ENCODE data around the gene CLDN15.

The CLDN15 gene

DNA sequence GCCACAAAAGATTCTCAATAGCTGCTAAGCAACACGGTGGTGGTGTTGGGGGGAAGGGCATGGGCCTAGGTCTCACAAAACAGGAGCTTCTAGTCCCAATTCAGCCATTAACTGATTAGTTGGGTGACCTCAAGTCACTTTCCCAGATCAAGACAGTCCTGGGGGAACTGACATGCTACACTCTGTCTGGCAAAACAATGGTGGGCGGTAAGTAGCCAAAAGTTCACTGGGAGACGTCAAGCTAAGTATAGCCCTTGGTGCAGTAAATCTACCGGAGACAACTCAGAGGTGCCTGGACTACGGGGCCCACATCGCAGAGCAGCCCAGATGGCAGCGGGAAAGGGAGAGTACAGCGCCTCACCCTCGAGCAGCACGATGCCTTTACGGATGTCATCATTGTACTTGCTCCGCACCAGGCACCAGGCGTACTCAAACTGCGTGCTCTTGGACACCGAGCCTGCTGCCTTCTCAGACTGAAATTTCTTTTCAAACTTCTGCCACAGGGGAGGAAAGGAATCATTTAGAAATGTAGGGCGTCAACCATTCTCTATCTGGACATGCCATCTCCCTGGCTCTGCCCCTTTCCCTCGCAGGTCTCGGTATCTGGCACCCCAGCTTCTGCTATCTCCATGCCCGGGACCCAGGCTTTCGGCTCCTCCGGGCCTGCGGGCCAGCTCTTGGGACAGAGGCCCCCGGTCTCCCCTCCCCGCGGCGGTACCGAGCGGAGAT, 6.2 kb upstream of the CLDN15 start:
- no peak for DNase-seq

- no peak for DNase-seq
Observed at GRCh38 chr7:101241443-101242349, 4.1 kb upstream of the CLDN15 start.

GRCh38 chr7:101241015-101241363, 3.4 kb upstream of the CLDN15 start:
- DNase-seq = no peak

- DNase-seq = no peak
Observed at GRCh38 chr7:101240226-101241014, 2.8 kb upstream of the CLDN15 start.

DNA sequence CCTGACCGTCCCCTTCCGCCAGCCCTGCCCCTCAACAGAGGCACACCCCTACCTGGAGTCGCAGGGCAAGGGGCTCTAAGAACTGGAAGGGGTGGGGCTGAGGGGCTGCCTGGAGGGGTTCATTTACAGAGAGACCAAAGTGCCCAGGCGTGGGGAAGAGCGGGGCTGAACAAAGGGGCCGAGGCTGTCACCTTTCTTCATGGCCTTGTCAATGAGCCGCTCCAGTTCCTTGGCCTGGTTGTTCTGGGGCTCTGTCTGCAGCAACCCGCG, 2.3 kb upstream of the CLDN15 start:
- no peak for DNase-seq

GRCh38 chr7:101239191-101239950, 1.8 kb upstream of the CLDN15 start:
- no peak for DNase-seq

DNA sequence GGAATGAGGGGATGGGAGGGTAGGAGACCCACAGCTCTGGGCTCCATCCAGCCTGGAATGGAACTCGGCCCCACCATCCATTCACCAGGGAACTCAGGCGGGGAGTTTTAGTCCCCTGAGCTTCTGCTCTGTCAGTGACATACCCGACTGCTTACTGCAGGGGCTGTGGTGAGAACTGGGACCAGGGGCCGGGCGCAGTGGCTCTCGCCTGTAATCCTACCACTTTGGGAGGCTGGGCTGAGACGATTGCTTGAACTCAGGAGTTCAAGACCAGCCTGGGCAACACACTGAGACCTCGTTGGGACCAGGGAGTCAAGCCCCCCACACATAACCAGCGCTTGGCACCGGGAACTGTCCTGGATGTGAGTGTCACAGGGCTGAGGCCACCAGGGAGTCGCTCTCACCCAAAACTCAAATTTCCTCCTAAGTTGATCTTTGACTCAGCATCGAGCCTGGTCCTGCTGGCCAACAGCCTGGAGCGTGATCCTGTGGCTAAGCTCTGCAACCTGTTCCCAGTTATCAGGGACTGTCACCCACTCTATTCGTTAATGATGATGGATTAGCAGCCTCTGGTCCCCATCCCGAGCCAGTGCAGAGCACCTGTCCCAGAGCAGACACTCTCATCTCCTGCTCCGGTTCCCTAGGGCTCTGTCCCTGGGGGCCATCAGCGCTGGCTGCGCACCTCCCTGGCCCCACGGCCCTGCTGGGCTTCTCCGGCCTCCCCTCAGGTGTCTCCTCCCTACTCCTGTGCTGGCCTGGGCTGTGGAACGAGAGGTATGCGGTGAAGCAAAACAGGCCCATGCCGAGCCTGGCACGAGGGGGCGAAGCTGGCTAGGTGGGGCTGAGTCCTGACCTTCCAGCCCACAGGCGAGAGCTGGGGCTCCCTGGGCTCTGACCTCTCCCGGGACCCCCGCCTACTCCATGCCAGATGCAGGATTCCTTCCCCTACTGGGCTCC, 902 bp upstream of the CLDN15 start:
- no peak for DNase-seq

DNA sequence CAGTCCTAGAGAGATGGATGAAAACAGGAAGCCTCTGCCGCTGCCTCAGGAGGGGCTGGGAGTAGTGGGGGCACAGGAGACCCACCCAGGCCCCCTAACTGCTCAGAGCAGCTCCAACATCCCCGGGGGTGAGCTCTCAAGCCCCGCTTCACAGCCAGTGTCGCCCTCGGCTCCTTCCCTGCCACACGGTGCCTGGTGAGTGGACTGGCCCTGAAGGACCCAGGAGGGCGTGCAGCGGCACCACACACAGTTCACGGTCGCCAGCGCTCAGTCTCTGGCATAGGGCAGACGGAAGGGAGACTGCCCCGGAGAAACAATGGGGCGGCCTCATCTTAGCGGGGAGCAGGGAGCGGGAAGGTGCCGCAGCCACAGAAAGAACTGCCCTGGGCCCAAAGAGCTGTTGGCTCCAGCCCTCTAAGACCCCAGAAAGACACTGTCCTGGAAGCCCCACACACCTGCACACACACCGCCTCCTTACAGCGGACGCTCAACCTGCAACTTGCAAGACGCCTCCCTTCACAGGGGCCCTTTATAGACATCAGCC, 1.2 kb downstream of the CLDN15 start:
- DNase-seq = no peak

DNA sequence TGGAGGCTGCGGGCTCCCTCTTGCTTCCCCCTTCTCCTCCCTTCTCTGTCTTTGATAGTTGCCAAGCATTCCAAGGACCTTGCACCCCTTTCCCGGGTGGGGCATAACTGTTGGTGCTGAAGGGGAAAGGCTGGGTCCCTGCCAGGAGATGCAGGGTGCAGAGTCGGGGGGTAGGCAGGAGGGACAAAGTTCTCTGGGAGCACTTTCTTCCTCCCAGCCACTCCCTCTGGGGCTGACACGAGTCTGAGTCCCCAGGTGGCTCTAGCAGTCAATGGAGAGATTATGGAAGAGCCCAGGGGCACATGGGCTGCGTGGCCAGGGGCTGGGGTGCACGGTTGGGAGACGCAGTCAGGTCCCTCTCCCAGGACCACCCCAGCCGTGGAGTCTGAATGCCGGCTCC, 2.1 kb downstream of the CLDN15 start:
- no peak for DNase-seq

- no peak for DNase-seq
Observed at GRCh38 chr7:101235050-101235449, 2.6 kb downstream of the CLDN15 start.

DNA sequence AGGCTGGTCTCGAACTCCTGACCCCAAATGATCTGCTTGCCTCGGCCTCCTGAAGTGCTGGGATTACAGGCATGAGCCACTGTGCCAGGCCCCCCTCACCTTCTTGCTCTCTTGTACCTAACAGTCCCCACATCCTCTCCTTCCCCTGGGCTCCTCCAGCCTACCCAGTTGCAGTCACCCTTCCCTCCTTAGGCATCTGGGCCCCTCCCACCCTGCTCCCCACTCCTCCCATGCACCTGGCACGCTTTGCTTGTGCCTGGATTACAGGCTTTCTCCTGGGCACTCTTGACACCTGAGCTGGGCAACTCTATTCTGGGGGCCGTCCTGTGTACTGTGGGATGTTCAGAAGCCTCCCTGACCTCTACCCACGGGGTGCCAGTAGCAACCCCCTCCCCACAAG, 3.0 kb downstream of the CLDN15 start:
- DNase-seq = no peak

DNA sequence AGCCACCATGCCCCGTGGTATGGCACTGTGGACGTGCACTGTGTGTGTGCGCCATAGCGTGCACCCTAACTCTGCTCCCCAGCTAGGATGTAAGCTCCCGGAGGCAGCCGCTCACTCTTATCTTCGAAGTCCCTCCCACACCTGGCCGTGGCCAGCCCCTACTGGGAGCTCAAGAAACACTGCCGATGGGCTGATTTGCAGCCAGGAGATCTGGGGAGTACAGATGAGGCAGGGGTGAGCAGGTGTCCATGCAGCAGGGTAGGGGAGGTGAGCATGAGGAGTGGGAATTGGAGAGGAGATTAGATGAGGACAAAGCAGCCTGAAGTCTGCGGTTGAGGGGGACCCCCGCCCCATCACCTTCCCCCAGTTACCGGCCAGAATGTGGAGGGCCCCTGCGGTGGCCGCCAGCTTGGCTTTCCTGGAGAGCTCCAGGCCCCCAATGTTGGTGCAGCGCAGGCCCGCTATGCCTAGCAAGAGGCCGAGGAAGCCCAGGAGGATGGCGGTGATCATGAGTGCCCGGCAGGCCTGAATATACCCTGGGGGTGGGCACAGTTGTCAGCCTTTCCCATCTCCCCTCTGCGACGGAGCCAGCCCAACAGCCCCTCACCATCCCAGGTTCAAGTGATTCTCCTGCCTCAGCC, 3.6 kb downstream of the CLDN15 start:
- no peak for DNase-seq

DNA sequence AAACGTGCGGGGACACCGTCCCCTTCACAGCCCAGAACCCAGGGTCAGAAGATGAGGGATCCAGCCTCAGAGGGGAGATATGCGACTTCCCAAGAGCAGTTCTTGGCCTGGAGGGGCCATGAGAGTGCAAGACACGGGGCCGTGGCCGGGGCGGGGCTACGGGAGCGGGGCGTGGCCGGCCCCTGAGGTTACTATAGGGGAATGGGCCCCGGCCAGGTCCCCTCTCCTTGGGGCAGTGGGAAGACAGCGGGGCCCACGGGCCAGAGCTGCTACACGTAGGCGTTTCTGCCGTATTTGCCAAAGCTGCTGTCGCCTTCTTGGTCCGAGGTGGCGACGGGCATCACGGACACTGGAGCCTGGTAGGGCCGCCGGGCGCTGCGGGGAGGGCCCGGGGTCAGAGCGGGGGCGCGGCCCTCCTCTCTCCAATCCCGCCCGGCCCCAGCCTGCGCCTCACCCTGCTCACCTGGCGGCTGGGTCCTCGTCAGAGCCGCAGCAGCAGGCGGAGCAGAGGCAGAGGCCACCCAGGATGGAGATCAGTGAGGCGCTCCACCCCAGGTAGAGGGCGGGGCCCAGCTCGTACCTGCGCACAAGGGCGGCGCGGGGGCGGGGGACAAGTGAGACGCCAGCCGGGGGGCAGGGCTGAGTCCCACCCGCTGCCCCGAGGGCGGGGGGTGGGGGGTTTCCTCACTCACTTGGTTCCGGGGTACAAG, 5.3 kb downstream of the CLDN15 start:
- no peak for DNase-seq

DNA sequence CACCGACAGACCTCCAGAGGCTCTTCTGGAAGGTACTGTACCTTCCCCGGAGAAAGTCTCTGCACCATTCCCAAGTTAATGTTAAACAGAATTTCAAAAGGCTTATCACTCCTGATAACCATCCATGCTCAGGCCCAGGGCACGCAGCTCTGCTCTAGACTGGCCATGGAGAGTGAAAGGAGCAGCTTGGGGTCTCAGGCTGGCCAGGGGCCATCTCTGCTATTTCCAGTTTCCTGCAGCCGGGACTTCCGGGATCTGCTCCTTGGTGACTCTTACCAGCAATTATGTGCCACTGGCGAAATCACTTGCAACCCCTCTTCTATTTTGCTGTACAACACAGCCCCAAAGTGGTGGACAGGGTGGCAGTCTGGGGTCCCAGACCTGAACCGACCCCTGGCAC, 6.0 kb downstream of the CLDN15 start:
- no peak for DNase-seq

- DNase-seq = no peak
Observed at GRCh38 chr7:101226721-101227120, 10.9 kb downstream of the CLDN15 start.

GRCh38 chr7:101225650-101226049, 12.0 kb downstream of the CLDN15 start:
- no peak for DNase-seq

DNA sequence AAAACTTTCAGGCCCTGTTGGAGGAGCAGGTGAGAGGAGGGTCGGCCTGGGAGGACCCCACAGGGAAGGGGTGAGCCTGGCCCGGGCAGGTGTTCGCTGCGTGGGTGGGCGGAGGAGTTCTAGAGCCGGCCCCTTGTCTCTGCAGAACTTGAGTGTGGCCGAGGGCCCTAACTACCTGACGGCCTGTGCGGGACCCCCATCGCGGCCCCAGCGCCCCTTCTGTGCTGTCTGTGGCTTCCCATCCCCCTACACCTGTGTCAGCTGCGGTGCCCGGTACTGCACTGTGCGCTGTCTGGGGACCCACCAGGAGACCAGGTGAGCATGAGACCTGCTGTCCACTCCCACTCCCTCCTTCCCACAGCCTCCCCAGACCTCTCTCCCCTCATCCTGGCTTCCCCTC, 14.1 kb downstream of the CLDN15 start:
- no peak for DNase-seq

DNA sequence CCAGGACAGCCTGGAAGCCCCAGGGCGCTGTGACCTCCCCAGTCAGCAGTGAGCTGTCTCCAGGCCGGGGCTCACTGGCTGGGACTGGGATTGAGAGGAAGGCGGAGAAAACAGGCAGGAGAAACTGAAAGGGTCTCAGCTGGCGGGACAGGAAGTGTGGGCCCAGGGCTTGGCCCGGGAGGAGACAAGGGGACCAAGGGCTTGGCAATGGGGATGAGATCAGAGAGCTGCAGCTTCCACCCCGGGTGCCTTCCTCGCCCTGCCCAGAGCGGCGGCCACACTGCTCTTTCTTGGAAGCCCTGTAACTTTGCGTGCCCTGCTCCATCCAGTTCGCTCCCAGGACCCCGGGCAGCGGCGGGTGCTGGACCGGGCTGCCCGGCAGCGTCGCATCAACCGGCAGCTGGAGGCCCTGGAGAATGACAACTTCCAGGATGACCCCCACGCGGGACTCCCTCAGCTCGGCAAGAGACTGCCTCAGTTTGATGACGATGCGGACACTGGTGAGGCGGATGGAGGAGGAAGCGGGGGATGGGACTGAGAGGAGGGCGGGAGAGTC, 15.2 kb downstream of the CLDN15 start:
- DNase-seq = no peak

DNA sequence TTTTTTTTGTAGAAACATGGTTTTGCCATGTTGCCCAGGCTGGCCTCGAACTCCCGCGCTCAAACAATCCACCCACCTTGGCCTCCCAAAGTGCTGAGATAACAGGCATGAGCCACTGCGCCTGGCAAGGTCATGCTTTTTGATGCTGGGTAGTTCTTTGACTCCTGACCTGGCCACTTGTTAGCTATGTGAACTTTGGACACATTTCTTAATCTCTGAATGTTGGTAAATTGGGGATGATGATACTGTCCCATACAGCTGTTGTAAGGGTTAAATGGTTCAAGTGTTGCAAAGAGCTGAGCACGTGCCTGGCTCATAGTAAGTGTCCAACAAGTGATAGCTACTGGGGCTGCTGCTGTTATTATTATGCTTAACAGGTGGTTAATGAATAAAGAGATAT, 17.3 kb downstream of the CLDN15 start:
- no peak for DNase-seq
